Smooth muscle cell (in vitro differentiated cells): ENCODE data around the gene PAAF1. TPM values are rescaled to one million over a fixed set of nuclear protein-coding genes. Genes with fewer than 3 reads are reported as not detected.

Experiments
- DNase-seq: peaks from one replicate; lab custom pipeline; 2025; ENCODE audit not compliant: unreplicated experiment; lab: John Stamatoyannopoulos, UW
- H2AFZ ChIP-seq: fragments of 200-600 bp; sonication (generic); 2 replicates; pipeline ENCODE4 v1.6.0; 2016; ENCODE audit warnings: antibody characterized with exemption, low read depth, mild to moderate bottlenecking
- H3F3A ChIP-seq: fragments of 200-600 bp; sonication (generic); 2 replicates; pipeline ENCODE4 v1.6.0; 2017; ENCODE audit warnings: antibody characterized with exemption, low read depth
- H3K27ac ChIP-seq: fragments of 200-600 bp; sonication (generic); 2 replicates; pipeline ENCODE4 v1.5.1; 2016; ENCODE audit warnings: low read depth, mild to moderate bottlenecking
- H3K27me3 ChIP-seq: fragments of 200-600 bp; sonication (generic); 2 replicates; pipeline ENCODE4 v1.6.1; 2016; ENCODE audit warnings: low read depth, mild to moderate bottlenecking
- H3K36me3 ChIP-seq: fragments of 200-600 bp; sonication (generic); 2 replicates; pipeline ENCODE4 v1.5.1; 2016; ENCODE audit warnings: low read depth
- H3K4me1 ChIP-seq: fragments of 200-600 bp; sonication (generic); 2 replicates; pipeline ENCODE4 v1.5.1; 2016; ENCODE audit warnings: low read depth
- H3K4me2 ChIP-seq: fragments of 200-600 bp; sonication (generic); 2 replicates; pipeline ENCODE4 v1.6.0; 2016; ENCODE audit warnings: mild to moderate bottlenecking
- H3K4me3 ChIP-seq: fragments of 200-600 bp; sonication (generic); 2 replicates; pipeline ENCODE4 v1.5.1; 2016; ENCODE audit warnings: mild to moderate bottlenecking
- H3K79me2 ChIP-seq: fragments of 200-600 bp; sonication (generic); 2 replicates; pipeline ENCODE4 v1.6.0; 2016; ENCODE audit warnings: low read depth, mild to moderate bottlenecking
- H3K9ac ChIP-seq: fragments of 200-600 bp; sonication (generic); 2 replicates; pipeline ENCODE4 v1.6.0; 2016; ENCODE audit warnings: low read depth
- H3K9me3 ChIP-seq: fragments of 200-600 bp; sonication (generic); replicated peaks from 2 replicates; pipeline ENCODE4 v1.5.1; 2016; ENCODE audit warnings: low read depth
- H4K20me1 ChIP-seq: fragments of 200-600 bp; sonication (generic); 2 replicates; pipeline ENCODE4 v1.6.0; 2016; ENCODE audit warnings: low read depth
- WGBS: methylation state at CpG from one replicate; pipeline ENCODE4 v1.1.7; 2016; ENCODE audit warnings: low lambda C conversion rate; 5-methylcytosine and 5-hydroxymethylcytosine counted together
- polyA plus RNA-seq: library from polyadenylated mRNA; unstranded; fragments of >200 nt; fragmentation: Nextera tagmentation; extraction: Ambion mirVana; gene quantifications from 2 replicates; pipeline ENCODE4 v1.2.1, GENCODE V29; 2016
- total RNA-seq: library from RNA; depleted of rRNA; stranded (reverse); fragments of >200 nt; gene quantifications from 2 replicates; pipeline ENCODE4 v1.2.3, GENCODE V29; 2014
- TF ChIP-seq, protein P1 (sequence below): fragments of 200-600 bp; sonication (generic); IDR thresholded peaks from 2 replicates; pipeline ENCODE4 v1.5.1; 2017; ENCODE audit warnings: borderline replicate concordance, mild to moderate bottlenecking, antibody characterized with exemption; ENCODE audit not compliant: insufficient read depth, poor library complexity, severe bottlenecking

PAAF1 gene
- total and polyA plus RNA-seq, 2 experiments from 2014 or later: 10.8 to 34.9 TPM

DNA sequence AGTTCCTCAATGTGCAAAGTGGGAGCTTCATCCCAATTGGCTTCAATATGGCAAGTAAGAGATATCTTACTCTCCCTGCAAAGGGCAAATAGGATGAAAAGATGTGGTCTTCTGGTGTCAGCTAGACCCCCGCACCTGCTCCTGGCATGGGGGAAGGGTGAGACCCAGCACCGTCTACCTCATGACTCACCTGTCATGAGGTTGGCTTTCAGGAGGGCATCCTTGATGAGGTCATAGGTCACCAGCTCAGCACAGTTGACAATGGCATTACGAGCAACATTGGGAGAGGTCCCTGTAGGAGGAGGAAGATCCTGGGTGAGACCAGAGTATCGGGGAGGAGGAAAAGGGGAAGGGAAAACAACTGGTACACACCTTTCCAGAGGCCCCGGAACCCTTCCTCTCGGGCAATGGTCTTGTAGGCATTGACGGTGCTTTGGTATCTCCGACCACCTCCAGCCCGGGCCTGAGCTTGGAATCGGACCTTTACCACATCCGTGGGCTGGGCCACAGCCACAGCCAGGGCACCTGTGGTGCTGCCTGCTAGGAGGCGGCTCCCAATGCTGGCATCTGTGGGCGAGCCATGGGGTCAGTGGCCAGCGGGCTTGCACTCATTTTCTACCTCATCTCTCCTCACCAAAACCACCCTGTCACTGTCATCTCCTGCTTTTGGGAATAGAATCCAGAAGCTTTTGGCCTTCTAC is 99.8 kb downstream of the PAAF1 start:
- Histone ChIP-seq H3K4me1 (no peaks in the 10 kb centered on the region), H3K36me3 (no peaks in the 10 kb centered on the region), H3K27me3 (no peaks in the 10 kb centered on the region), H2AFZ (no peak overlapping the region), H3K79me2 (no peaks in the 10 kb centered on the region), H3K27ac (no peak overlapping the region), H4K20me1 (no peaks in the 10 kb centered on the region), H3K4me2 (no peak overlapping the region), H3K4me3 (no peak overlapping the region), H3K9ac (no peak overlapping the region), H3F3A (no peaks in the 10 kb centered on the region), H3K9me3 (no peaks in the 10 kb centered on the region)
- TF ChIP-seq, protein P1, sequence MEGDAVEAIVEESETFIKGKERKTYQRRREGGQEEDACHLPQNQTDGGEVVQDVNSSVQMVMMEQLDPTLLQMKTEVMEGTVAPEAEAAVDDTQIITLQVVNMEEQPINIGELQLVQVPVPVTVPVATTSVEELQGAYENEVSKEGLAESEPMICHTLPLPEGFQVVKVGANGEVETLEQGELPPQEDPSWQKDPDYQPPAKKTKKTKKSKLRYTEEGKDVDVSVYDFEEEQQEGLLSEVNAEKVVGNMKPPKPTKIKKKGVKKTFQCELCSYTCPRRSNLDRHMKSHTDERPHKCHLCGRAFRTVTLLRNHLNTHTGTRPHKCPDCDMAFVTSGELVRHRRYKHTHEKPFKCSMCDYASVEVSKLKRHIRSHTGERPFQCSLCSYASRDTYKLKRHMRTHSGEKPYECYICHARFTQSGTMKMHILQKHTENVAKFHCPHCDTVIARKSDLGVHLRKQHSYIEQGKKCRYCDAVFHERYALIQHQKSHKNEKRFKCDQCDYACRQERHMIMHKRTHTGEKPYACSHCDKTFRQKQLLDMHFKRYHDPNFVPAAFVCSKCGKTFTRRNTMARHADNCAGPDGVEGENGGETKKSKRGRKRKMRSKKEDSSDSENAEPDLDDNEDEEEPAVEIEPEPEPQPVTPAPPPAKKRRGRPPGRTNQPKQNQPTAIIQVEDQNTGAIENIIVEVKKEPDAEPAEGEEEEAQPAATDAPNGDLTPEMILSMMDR: no peak
- DNase-seq: no peak
- WGBS: 96% methylated on average over 14 of the region's 14 CpGs

GRCh38 chr11:73977856-73978519 is 101.2 kb downstream of the PAAF1 start:
- no peaks in the 10 kb centered on the region for H3K4me1 ChIP-seq
- no peak overlapping the region for H3K4me3 ChIP-seq
- H3K4me2 ChIP-seq: no peak overlapping the region
- H3K27ac ChIP-seq: no peak overlapping the region
- H3F3A ChIP-seq: no peaks in the 10 kb centered on the region
- no peak for DNase-seq
- no peaks in the 10 kb centered on the region for H3K9me3 ChIP-seq
- no peaks in the 10 kb centered on the region for H3K79me2 ChIP-seq
- no peaks in the 10 kb centered on the region for H3K36me3 ChIP-seq
- TF ChIP-seq, protein P1: no peak
- WGBS: 94% methylated on average over 18 of the region's 18 CpGs
- no peak overlapping the region for H3K9ac ChIP-seq
- H2AFZ ChIP-seq: no peak overlapping the region
- H3K27me3 ChIP-seq: no peaks in the 10 kb centered on the region
- H4K20me1 ChIP-seq: no peaks in the 10 kb centered on the region

- no peak overlapping the region for H3K4me2 ChIP-seq
- no peak overlapping the region for H3K9ac ChIP-seq
- 89% methylated on average over 3 of the region's 3 CpGs for WGBS
- no peak overlapping the region for H3K27ac ChIP-seq
- no peaks in the 10 kb centered on the region for H3K79me2 ChIP-seq
- DNase-seq: no peak
- TF ChIP-seq, protein P1: no peak
- no peaks in the 10 kb centered on the region for H4K20me1 ChIP-seq
- H2AFZ ChIP-seq: no peak overlapping the region
- no peaks in the 10 kb centered on the region for H3K36me3 ChIP-seq
- H3K27me3 ChIP-seq: no peaks in the 10 kb centered on the region
- no peaks in the 10 kb centered on the region for H3K4me1 ChIP-seq
- H3F3A ChIP-seq: no peaks in the 10 kb centered on the region
- H3K9me3 ChIP-seq: no peaks in the 10 kb centered on the region
- no peak overlapping the region for H3K4me3 ChIP-seq
Measured at GRCh38 chr11:73978576-73979086, 101.8 kb downstream of the PAAF1 start.
